Measurements from ENCODE around the gene NDST4.
"Not testable (repeated sequence)": the region's sequence is repeated elsewhere in the genome, so short reads cannot be mapped to it uniquely, and the experiment has no call there.

The NDST4 gene

GRCh38 chr4:115053313-115053712, 60.1 kb downstream of the NDST4 start:
- no peak for DNase-seq

- DNase-seq: no peak
Observed at GRCh38 chr4:115042496-115042895, 70.9 kb downstream of the NDST4 start.

GRCh38 chr4:115030281-115030680, 83.1 kb downstream of the NDST4 start:
- no peak for DNase-seq

GRCh38 chr4:115028682-115029410, 84.6 kb downstream of the NDST4 start:
- no peak for DNase-seq

GRCh38 chr4:114999880-115000279, 113.5 kb downstream of the NDST4 start:
- DNase-seq: peak; percentile 8 to 14

GRCh38 chr4:114998316-114998715, 115.1 kb downstream of the NDST4 start:
- no peak for DNase-seq

GRCh38 chr4:114997576-114998247, 115.7 kb downstream of the NDST4 start:
- no peak for DNase-seq

GRCh38 chr4:114986133-114986532, 127.3 kb downstream of the NDST4 start:
- DNase-seq: no peak

GRCh38 chr4:114980932-114981708, 132.3 kb downstream of the NDST4 start:
- DNase-seq: no peak

GRCh38 chr4:114980399-114980798, 133.0 kb downstream of the NDST4 start:
- not testable (repeated sequence) for DNase-seq

GRCh38 chr4:114976901-114977300, 136.5 kb downstream of the NDST4 start:
- no peak for DNase-seq

GRCh38 chr4:114964026-114964425, 149.4 kb downstream of the NDST4 start:
- DNase-seq: no peak

- no peak for DNase-seq
Observed at GRCh38 chr4:114945616-114946015, 167.8 kb downstream of the NDST4 start.

- DNase-seq: no peak
Observed at GRCh38 chr4:114941503-114941902, 171.9 kb downstream of the NDST4 start.

GRCh38 chr4:114927881-114928280, 185.5 kb downstream of the NDST4 start:
- DNase-seq: no peak

- no peak for DNase-seq
Observed at GRCh38 chr4:114926583-114926982, 186.8 kb downstream of the NDST4 start.

- DNase-seq: no peak
Observed at GRCh38 chr4:114924311-114924710, 189.1 kb downstream of the NDST4 start.

- no peak for DNase-seq
Observed at GRCh38 chr4:114922592-114922933, 190.9 kb downstream of the NDST4 start.

- DNase-seq: no peak
Observed at GRCh38 chr4:114921790-114922591, 191.4 kb downstream of the NDST4 start.

GRCh38 chr4:114921191-114921590, 192.2 kb downstream of the NDST4 start:
- no peak for DNase-seq

- DNase-seq: no peak
Observed at GRCh38 chr4:114911111-114911510, 202.3 kb downstream of the NDST4 start.

- DNase-seq: no peak
Observed at GRCh38 chr4:114907568-114907967, 205.9 kb downstream of the NDST4 start.

- DNase-seq: no peak
Observed at GRCh38 chr4:114905017-114905416, 208.4 kb downstream of the NDST4 start.
